ENCODE data around the gene NDUFA13.

DNA sequence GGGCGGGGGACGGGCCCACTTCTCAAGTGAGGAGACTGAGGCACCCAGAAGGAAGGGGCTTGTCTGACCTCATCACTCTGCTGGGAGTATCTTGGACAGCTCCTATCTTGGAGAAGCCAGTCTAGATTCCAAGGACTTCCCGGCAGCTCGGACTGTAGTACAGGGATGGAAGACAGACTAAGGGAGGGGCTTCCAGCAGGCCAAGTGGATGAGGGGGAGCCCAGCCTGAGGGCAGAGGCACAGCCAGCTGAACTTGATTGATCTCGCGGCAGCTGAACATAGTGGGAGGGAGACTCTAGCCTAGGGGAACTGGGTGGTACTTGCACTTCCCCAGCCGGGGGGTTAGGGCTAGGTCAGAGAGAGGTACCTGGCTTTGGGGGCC lies 22.8 kb downstream of the NDUFA13 start:
- no peak for TF ChIP-seq CTCF (IDR thresholded peaks at IDR 0.05)
- TF ChIP-seq POLR2A (IDR thresholded peaks at IDR 0.05): no peak
- TF ChIP-seq POLR2AphosphoS5 (IDR thresholded peaks at IDR 0.05; ENCODE audit: insufficient read depth in 1 of 2, low read depth in 1 of 2): no peak
